GM10266 (cell line): ENCODE data around the gene ZNF467.
A peak's percentile ranks its signal among the peaks of the same experiment; 100 is the strongest.

Experiments used
- DNase-seq: peaks from one replicate; pipeline ENCODE4 v3.0.0; 2012; ENCODE audit errors: extremely low spot score
- TF ChIP-seq, protein P1 (sequence below): IDR thresholded peaks from 2 replicates; pipeline ENCODE4 v1.5.1; 2012; ENCODE audit warnings: mild to moderate bottlenecking, low read depth; ENCODE audit not compliant: control insufficient read depth, insufficient read depth; ENCODE audit errors: missing control alignments

Gene ZNF467

DNA sequence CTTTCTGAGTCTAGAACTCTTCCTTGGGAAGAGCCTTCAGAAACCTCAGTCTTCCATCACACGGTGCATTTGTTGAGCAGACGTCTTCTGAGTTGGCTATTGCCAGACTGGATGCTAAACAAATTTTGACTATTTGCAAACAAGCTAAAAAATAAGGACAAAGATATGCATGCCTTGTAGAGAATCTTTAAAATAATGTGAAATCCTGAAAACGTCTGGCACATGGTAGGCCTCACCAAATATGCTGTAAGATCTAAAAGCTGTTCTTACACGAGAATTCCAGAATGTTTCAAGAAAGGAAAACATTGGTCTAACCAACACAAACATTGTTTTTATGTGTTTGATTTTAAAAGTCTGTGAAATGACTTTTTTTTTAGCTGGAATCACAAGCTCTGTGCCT lies 11.3 kb downstream of the ZNF467 start:
- TF ChIP-seq, protein P1, sequence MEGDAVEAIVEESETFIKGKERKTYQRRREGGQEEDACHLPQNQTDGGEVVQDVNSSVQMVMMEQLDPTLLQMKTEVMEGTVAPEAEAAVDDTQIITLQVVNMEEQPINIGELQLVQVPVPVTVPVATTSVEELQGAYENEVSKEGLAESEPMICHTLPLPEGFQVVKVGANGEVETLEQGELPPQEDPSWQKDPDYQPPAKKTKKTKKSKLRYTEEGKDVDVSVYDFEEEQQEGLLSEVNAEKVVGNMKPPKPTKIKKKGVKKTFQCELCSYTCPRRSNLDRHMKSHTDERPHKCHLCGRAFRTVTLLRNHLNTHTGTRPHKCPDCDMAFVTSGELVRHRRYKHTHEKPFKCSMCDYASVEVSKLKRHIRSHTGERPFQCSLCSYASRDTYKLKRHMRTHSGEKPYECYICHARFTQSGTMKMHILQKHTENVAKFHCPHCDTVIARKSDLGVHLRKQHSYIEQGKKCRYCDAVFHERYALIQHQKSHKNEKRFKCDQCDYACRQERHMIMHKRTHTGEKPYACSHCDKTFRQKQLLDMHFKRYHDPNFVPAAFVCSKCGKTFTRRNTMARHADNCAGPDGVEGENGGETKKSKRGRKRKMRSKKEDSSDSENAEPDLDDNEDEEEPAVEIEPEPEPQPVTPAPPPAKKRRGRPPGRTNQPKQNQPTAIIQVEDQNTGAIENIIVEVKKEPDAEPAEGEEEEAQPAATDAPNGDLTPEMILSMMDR = no peak
- no peak for DNase-seq

DNA sequence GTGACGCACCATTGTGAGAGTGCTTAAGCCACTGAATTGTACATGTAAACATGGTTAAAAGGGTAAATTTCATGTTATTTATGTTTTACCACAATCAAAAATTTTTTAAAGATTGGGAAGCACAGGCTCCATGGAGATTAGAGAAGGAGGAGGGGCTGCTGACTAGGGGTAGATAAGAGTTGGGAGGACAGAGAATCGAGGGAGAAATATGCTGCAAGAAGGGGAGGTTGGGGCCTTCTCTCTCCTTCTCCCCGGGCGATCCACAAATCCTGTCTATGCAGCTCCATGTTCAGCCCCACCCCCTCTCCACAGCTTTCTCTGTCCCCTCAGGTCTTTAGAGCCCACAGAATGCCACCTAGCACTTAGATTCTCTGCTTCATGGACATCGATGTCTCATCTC lies 12.1 kb downstream of the ZNF467 start:
- TF ChIP-seq, protein P1 = no peak

DNA sequence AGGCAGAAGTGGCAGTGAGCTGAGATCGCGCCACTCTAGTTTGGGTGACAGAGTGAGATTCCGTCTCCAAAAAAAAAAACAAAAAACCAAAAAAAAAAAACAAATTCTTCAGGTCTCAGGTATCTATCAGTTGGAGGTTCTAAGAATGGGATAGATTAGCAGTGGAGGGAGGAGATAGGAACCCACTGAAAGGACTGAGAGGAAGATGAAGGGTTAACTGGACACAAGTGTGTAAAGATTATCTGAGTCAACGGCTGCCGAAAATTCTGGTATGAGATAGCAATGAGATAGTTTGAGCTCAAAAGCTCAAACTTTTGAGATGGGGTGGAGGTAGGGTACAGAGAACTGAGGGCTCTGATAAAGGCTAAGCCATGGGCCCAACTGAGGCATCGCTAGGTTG lies 12.8 kb downstream of the ZNF467 start:
- TF ChIP-seq, protein P1 = no peak
- no peak for DNase-seq

More for the DNA sequence above, 12.1 kb downstream of the ZNF467 start:
- DNase-seq = no peak

DNA sequence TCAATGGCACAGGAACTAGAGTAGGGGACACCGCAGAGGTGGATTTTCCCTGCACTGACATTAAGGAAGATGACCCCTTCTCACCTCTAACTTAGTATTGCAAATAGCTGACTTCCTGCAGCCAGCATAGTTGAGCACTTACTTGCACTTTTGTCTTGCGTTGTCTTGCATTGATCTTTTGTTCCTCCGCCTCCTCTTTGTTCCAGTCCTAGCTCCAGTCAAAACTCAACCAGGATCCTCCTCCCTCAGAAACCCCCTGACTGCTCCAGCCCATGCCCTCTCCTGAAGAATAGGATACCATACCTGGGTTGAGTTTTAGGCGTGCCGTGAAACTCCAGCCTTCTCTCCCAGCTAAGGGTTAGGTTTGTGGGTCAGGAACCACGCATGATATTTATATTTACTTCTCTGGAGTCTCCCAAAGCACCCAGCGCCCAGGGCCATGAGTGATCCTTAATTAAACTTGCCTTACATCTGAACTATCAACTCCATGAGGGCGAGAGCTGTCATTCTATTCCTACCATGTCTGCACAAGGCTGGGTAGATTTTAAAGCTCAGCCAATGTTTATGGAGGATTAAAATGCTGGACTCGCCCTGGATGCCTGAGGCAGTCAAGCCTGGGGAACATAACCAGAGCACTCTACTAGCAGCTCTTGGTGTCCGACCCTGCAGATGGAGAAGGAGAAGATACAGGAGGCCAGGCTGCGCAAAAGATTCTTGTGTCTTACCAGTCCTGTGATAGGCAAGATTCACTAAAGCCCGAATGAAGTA lies 14.1 kb downstream of the ZNF467 start:
- DNase-seq = no peak
- TF ChIP-seq, protein P1 = no peak

DNA sequence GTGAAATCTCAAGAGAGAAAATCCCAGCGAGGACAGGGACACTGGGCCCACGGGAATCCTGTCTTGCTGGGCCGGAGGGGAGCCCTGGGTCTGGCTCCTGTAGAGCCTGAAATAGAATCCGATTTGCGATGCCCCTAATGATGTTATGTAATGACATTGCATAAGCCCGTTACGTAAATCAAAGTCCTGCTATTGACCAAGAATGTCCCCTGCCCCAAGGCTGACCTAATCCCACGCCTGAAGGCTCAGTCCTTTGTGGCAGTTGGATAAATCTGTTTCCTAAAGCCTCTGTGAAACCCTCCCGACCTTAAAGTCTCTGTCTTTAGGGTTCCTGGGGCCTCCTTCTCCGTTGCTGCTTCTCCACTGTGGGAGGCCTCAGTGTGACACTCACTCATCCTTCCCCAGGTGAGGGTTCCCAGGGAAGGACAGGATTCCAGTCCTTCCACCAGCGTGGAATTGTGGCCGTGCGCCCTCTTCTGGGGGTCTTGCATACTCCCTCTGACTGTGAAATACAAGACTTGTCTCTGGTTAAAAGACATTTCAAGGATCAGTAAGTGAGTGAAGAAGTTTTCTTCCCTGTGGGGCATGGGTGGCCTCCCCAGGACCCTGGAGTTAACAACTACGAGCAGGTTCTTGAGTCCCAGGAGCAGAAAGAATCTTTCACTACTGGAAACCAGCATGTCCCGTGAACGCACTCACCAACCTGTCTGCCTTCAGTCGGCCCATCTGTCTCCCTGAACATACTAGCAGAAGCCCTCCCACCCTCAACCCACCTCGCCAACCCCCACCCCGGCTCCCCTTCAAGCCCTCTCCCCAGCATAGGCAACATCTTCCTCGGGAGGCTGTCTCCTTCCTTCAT lies 19.8 kb downstream of the ZNF467 start:
- TF ChIP-seq, protein P1 = peak; percentile 19
- no peak for DNase-seq

DNA sequence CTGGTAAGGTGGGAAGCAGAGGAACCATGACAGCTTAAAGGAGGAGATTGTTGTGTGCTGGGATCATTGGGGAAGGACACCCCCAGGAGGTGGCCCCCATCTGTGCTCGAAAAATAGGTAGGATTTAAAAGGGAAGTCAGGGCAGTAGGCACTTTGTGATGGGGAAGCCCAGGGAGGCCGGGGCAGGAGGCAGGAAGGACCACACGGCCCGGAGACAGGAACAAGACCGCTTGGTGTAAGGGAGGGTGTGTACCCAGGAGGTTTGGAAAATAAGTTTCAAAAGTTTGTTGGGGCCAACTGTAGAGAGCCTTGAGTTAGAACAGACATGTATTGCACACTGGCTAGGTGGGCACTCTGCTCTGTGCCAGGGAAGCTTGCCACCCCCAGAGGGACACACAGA lies 20.7 kb downstream of the ZNF467 start:
- no peak for DNase-seq
- TF ChIP-seq, protein P1 = no peak
